ENCODE data around the gene RANBP1. TPM values are rescaled to one million over a fixed set of nuclear protein-coding genes. Genes with fewer than 3 reads are reported as not detected.

The RANBP1 gene
- total RNA-seq, 1 experiment from 2014 or later: 365 TPM

- ChIA-PET POLR2A (interaction anchor here (0.5 to 1.2 kb wide), 2 partner anchors 11 to 96 kb away, joined by 3 to 5 read pairs; partner anchors contain the start of gene DGCR8), CTCF (interaction anchor here (0.6 kb wide), 1 partner anchor 42 kb away, joined by 3 read pairs; no protein-coding TSS in a partner anchor)
- Mint-ChIP-seq H3K27ac (ENCODE audit: unreplicated experiment) (no peak overlapping the region), H3K36me3 (ENCODE audit: insufficient read depth, unreplicated experiment) (peaks cover 4% of the 10 kb centered on the region), H3K4me3 (ENCODE audit: unreplicated experiment) (no peak overlapping the region), H3K27me3 (ENCODE audit: insufficient read depth, unreplicated experiment) (no peaks in the 10 kb centered on the region), H3K4me1 (ENCODE audit: low read depth, unreplicated experiment) (no peaks in the 10 kb centered on the region), H3K9me3 (ENCODE audit: unreplicated experiment) (no peaks in the 10 kb centered on the region)
- H3K4me3 ChIP-seq (ENCODE audit: low read depth, low read length): no peak overlapping the region
- no peak for DNase-seq
- no peaks in the 10 kb centered on the region for H3K36me3 ChIP-seq (ENCODE audit: control insufficient read depth, insufficient read depth, low read length)
- H3K27me3 ChIP-seq (replicated peaks; ENCODE audit: control insufficient read depth, insufficient read depth, low read length): no peaks in the 10 kb centered on the region
- no peaks in the 10 kb centered on the region for H3K9me3 ChIP-seq
- no TSS peak for BruUV-seq (replicated peaks)
- TF ChIP-seq CTCF (IDR thresholded peaks at IDR 0.05; ENCODE audit: insufficient read depth in 1 of 2, low read depth in 1 of 2, low read length in 1 of 2, severe bottlenecking in 1 of 2, unreplicated experiment in 1 of 2): no peak
- H3K4me1 ChIP-seq: no peaks in the 10 kb centered on the region
- intact Hi-C loops (cut with micrococcal nuclease; ENCODE audit: unreplicated experiment): no loop called here
Measured at GRCh38 chr22:20068640-20069039, 47.3 kb upstream of the RANBP1 start.

- intact Hi-C loops (cut with micrococcal nuclease; ENCODE audit: unreplicated experiment): no loop called here
- CTCF ChIA-PET: interaction anchor here (0.6 kb wide), 1 partner anchor 43 kb away, joined by 3 read pairs; no protein-coding TSS in a partner anchor
Measured at GRCh38 chr22:20069331-20070042, 46.4 kb upstream of the RANBP1 start.

GRCh38 chr22:20071524-20071972 lies 44.4 kb upstream of the RANBP1 start:
- Mint-ChIP-seq H3K27me3 (ENCODE audit: insufficient read depth, unreplicated experiment) (no peaks in the 10 kb centered on the region), H3K27ac (ENCODE audit: unreplicated experiment) (no peak overlapping the region), H3K4me1 (ENCODE audit: low read depth, unreplicated experiment) (no peaks in the 10 kb centered on the region), H3K9me3 (ENCODE audit: unreplicated experiment) (no peaks in the 10 kb centered on the region), H3K4me3 (ENCODE audit: unreplicated experiment) (no peak overlapping the region), H3K36me3 (ENCODE audit: insufficient read depth, unreplicated experiment) (no peaks in the 10 kb centered on the region)
- no peak for DNase-seq
- H3K27me3 ChIP-seq (replicated peaks; ENCODE audit: control insufficient read depth, insufficient read depth, low read length): no peaks in the 10 kb centered on the region
- CTCF ChIA-PET: no interaction called here
- H3K4me1 ChIP-seq: no peaks in the 10 kb centered on the region
- H3K36me3 ChIP-seq (ENCODE audit: control insufficient read depth, insufficient read depth, low read length): no peaks in the 10 kb centered on the region
- TF ChIP-seq CTCF (IDR thresholded peaks at IDR 0.05; ENCODE audit: insufficient read depth in 1 of 2, low read depth in 1 of 2, low read length in 1 of 2, severe bottlenecking in 1 of 2, unreplicated experiment in 1 of 2): no peak
- intact Hi-C loops (cut with micrococcal nuclease; ENCODE audit: unreplicated experiment): no loop called here
- no TSS peak for BruUV-seq (replicated peaks)
- POLR2A ChIA-PET: no interaction called here
- H3K4me3 ChIP-seq (ENCODE audit: low read depth, low read length): no peak overlapping the region
- H3K9me3 ChIP-seq: no peaks in the 10 kb centered on the region

More at GRCh38 chr22:20069331-20070042, 46.4 kb upstream of the RANBP1 start:
- Mint-ChIP-seq H3K27me3 (ENCODE audit: insufficient read depth, unreplicated experiment) (no peaks in the 10 kb centered on the region), H3K9me3 (ENCODE audit: unreplicated experiment) (no peaks in the 10 kb centered on the region), H3K4me3 (ENCODE audit: unreplicated experiment) (no peak overlapping the region), H3K27ac (ENCODE audit: unreplicated experiment) (no peak overlapping the region), H3K4me1 (ENCODE audit: low read depth, unreplicated experiment) (no peaks in the 10 kb centered on the region), H3K36me3 (ENCODE audit: insufficient read depth, unreplicated experiment) (no peaks in the 10 kb centered on the region)
- Histone ChIP-seq H3K27me3 (replicated peaks; ENCODE audit: control insufficient read depth, insufficient read depth, low read length) (no peaks in the 10 kb centered on the region), H3K4me1 (no peaks in the 10 kb centered on the region), H3K9me3 (no peaks in the 10 kb centered on the region), H3K4me3 (ENCODE audit: low read depth, low read length) (no peak overlapping the region), H3K36me3 (ENCODE audit: control insufficient read depth, insufficient read depth, low read length) (no peaks in the 10 kb centered on the region)
- TF ChIP-seq CTCF (IDR thresholded peaks at IDR 0.05; ENCODE audit: insufficient read depth in 1 of 2, low read depth in 1 of 2, low read length in 1 of 2, severe bottlenecking in 1 of 2, unreplicated experiment in 1 of 2): no peak
- POLR2A ChIA-PET: interaction anchor here (1.2 kb wide), 1 partner anchor 10 kb away, joined by 5 read pairs; the partner anchor contains the start of gene DGCR8
- DNase-seq: no peak
- BruUV-seq (replicated peaks): no TSS peak
